ENCODE data around the gene TERB1.

DNA sequence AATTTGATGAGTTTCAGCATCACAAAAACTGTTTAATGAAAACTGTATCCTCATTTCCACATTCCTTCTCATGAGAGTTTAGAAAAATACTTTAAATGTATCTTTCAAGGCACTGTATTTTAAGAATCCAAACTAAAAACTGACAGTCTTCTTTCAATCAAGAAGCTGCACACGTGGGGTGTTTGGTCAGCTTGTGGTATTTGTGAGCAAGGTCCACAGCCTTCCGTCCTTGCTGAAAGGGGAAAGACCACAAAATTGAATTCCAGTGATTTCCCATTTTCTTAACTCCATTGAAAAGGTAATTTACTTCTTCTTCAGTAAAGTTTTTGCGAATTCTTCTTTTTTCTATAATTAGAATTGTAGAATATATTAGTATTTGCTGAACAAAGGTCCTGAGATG, 46.6 kb downstream of the TERB1 start:
- TF ChIP-seq CTCF (IDR thresholded peaks at IDR 0.05; ENCODE audit: poor library complexity) (no peak), EZH2 (IDR thresholded peaks at IDR 0.05; ENCODE audit: borderline replicate concordance) (no peak), EZH2phosphoT487 (IDR thresholded peaks at IDR 0.05; ENCODE audit: low read depth, severe bottlenecking, unreplicated experiment) (no peak)

Measured in hepatocyte (in vitro differentiated cells).